Subcutaneous abdominal adipose tissue (tissue), 5 donors: ENCODE data around the gene DEUP1.

Experiments
- H3K27ac ChIP-seq: one replicate; pipeline ENCODE4 v1.7.0; 2013; ENCODE audit warnings: low read depth, mild to moderate bottlenecking, inconsistent platforms, low read length, moderate library complexity
- H3K27me3 ChIP-seq, 5 donors: one replicate each; pipeline ENCODE4 v1.7.0; 2013; ENCODE audit warnings: low read length in 5 of 5, inconsistent platforms in 1 of 5; ENCODE audit not compliant: control insufficient read depth in 5 of 5, insufficient read depth in 4 of 5
- H3K36me3 ChIP-seq, 5 donors: one replicate each; pipeline ENCODE4 v1.7.0; 2013; ENCODE audit warnings: low read length in 5 of 5; ENCODE audit not compliant: control insufficient read depth in 5 of 5, insufficient read depth in 5 of 5
- H3K4me1 ChIP-seq, 5 donors: one replicate each; pipeline ENCODE4 v1.7.0; 2013; ENCODE audit warnings: low read length in 5 of 5, mild to moderate bottlenecking in 3 of 5, moderate library complexity in 1 of 5; ENCODE audit not compliant: control insufficient read depth in 5 of 5, insufficient read depth in 5 of 5
- H3K4me3 ChIP-seq, 5 donors: one replicate each; pipeline ENCODE4 v1.7.0; 2013; ENCODE audit warnings: low read length in 5 of 5, low read depth in 1 of 5
- H3K9ac ChIP-seq, 5 donors: one replicate each; pipeline ENCODE4 v1.7.0; 2013; ENCODE audit warnings: low read length in 5 of 5, mild to moderate bottlenecking in 4 of 5, moderate library complexity in 3 of 5
- H3K9me3 ChIP-seq, 5 donors: one replicate each; pipeline ENCODE4 v1.7.0; 2013; ENCODE audit warnings: low read length in 5 of 5; ENCODE audit not compliant: control insufficient read depth in 5 of 5
- donor health status: healthy.
- donor health status: healthy.
- donor health status: healthy.
- donor health status: healthy.
- donor health status: healthy.

The DEUP1 gene

DNA sequence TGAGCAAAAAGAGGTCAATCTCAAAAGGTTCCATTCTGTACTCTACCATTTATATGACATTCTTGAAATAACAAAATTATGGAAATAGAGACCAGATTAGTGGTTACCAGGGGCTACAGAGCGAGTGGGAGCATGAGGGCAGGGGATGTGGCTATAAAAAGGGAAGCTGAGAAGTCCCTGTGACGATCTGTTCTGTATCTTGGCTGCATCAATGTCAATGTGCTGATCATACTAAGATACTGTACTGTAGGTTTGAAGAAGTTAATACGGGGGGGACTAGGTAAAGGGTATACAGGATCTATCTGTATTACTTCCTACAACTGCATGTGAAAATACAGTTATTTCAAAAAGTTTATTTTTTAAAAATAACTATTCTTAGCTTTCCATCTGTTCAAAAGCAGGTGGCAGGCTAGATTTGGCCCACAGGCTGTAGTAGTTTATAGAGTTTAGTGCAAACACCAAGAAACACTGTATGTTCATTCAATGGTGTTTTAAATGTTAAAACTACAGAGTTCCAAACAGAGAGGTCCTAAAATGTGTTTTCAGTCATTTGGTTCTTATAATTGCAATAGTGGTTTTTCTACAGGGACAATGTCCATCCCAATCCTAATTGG is 134.5 kb downstream of the DEUP1 start:
- H3K27ac ChIP-seq, result no peak overlapping the region
- H3K4me1 ChIP-seq, result no peaks in the 10 kb centered on the region
- H3K9ac ChIP-seq, result no peak overlapping the region
- H3K36me3 ChIP-seq, result no peaks in the 10 kb centered on the region
- no peaks in the 10 kb centered on the region for H3K27me3 ChIP-seq
- H3K9me3 ChIP-seq, result no peaks in the 10 kb centered on the region
- H3K4me3 ChIP-seq, result no peak overlapping the region

DNA sequence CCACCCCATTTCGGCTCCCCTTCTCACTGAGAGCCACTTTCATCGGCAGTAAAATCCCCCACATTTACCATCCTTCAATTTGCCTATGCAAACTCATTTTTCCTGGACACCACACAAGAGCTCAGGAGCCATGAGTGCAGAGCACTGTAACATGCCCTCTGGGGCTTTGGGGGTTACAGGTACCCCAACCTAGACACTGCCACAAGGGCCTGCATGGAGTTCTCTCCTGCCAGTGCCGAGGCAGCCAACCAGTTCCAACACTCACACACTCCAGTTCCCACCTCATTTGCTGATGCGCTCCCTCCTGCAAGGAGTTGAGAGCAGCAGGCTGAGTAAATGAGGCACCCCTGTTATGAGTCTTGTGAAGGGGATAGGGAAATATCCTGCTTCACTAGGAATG is 136.5 kb downstream of the DEUP1 start:
- Histone ChIP-seq H3K36me3 (no peaks in the 10 kb centered on the region), H3K4me3 (no peak overlapping the region), H3K27ac (no peak overlapping the region), H3K4me1 (no peaks in the 10 kb centered on the region), H3K9me3 (no peaks in the 10 kb centered on the region), H3K27me3 (no peaks in the 10 kb centered on the region), H3K9ac (no peak overlapping the region)

GRCh38 chr11:93468290-93468689 is 137.7 kb downstream of the DEUP1 start:
- Histone ChIP-seq H3K27me3 (no peaks in the 10 kb centered on the region), H3K36me3 (no peaks in the 10 kb centered on the region), H3K9ac (no peak overlapping the region), H3K27ac (no peak overlapping the region), H3K4me3 (no peak overlapping the region), H3K9me3 (no peaks in the 10 kb centered on the region), H3K4me1 (no peaks in the 10 kb centered on the region)

DNA sequence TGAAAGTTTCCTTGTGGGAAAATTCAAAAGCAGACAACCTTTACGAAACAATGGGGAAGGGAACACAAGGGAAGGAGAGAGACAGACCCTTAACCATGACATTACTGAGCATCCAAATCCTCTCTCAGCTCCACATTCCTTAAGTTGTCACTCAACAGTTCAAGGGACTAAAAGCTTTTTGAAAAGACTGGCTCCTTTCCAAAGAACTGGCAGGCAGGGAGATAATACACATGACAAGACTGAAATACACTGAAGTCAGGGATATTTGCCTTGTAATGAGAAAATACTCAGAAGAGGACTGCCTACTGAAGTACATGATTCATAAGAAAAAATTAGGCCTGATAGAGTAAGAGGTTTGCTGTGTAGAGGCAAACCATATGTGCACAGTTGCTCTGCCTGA is 143.6 kb downstream of the DEUP1 start:
- H3K9ac ChIP-seq, result no peak overlapping the region
- peaks cover 0 to 16% (median 6%) of the 10 kb centered on the region in 5 donors for H3K36me3 ChIP-seq
- H3K9me3 ChIP-seq, result peaks cover 0 to 4% (median 3%) of the 10 kb centered on the region in 5 donors
- no peaks in the 10 kb centered on the region for H3K27me3 ChIP-seq
- H3K4me1 ChIP-seq, result no peaks in the 10 kb centered on the region
- H3K27ac ChIP-seq, result no peak overlapping the region
- H3K4me3 ChIP-seq, result no peak overlapping the region

DNA sequence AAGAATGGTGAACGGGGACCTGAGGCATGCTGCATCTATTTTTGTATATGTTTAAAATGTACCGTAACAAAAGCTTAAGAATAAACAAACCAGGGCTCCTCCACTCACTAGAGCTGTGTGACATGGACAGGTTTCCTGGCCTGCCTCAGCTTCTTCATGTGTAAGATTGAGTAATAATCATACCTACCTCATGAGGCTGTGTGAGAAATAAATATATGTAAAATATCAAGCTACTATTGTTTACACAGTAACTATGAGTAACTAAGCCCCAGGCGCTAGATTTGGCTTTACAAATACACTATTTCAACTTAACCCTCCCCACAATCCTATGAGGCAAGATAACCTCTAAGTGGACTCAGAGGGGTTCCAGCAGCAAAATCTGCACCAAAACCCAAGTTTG is 146.3 kb downstream of the DEUP1 start:
- Histone ChIP-seq H3K4me3 (no peak overlapping the region), H3K36me3 (peaks cover 0 to 19% (median 6%) of the 10 kb centered on the region in 5 donors), H3K27ac (no peak overlapping the region), H3K9ac (no peak overlapping the region), H3K4me1 (no peaks in the 10 kb centered on the region), H3K27me3 (no peaks in the 10 kb centered on the region), H3K9me3 (peaks cover 0 to 4% (median 3%) of the 10 kb centered on the region in 5 donors)

GRCh38 chr11:93477684-93478234 is 147.2 kb downstream of the DEUP1 start:
- Histone ChIP-seq H3K9me3 (peaks cover 0 to 4% (median 3%) of the 10 kb centered on the region in 5 donors), H3K9ac (no peak overlapping the region), H3K27me3 (no peaks in the 10 kb centered on the region), H3K27ac (no peak overlapping the region), H3K36me3 (peaks cover 0 to 19% (median 6%) of the 10 kb centered on the region in 5 donors), H3K4me3 (no peak overlapping the region), H3K4me1 (no peaks in the 10 kb centered on the region)

GRCh38 chr11:93478841-93479240 is 148.3 kb downstream of the DEUP1 start:
- Histone ChIP-seq H3K4me3 (no peak overlapping the region), H3K9me3 (peaks cover 0 to 4% (median 3%) of the 10 kb centered on the region in 5 donors), H3K9ac (no peak overlapping the region), H3K27me3 (no peaks in the 10 kb centered on the region), H3K27ac (no peak overlapping the region), H3K36me3 (peaks cover 0 to 19% (median 6%) of the 10 kb centered on the region in 5 donors), H3K4me1 (no peaks in the 10 kb centered on the region)

DNA sequence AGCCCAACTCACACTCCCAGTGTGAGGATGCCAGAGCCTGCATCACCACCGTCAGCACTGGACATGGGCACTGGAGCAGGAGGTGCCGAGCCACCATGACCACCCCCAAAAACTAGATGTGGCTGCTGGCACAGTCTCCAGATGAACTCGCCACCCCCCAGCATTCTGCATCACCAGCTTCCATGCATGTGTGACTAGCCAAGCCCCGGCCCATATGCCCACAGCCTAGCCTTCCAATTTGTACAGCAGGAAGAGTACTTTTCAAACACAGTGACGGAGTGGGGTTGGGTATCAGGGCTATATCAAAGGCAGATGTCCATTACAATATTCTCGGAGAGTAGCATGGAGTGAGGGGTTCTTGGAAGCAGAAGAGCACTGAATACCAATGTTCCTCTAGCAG is 149.7 kb downstream of the DEUP1 start:
- peaks cover 0 to 19% (median 6%) of the 10 kb centered on the region in 5 donors for H3K36me3 ChIP-seq
- no peaks in the 10 kb centered on the region for H3K4me1 ChIP-seq
- H3K27me3 ChIP-seq, result no peaks in the 10 kb centered on the region
- no peak overlapping the region for H3K27ac ChIP-seq
- peaks cover 0 to 4% (median 0%) of the 10 kb centered on the region in 5 donors for H3K9me3 ChIP-seq
- no peak overlapping the region for H3K9ac ChIP-seq
- no peak overlapping the region for H3K4me3 ChIP-seq

GRCh38 chr11:93480756-93481155 is 150.2 kb downstream of the DEUP1 start:
- H3K36me3 ChIP-seq, result peaks cover 0 to 19% (median 6%) of the 10 kb centered on the region in 5 donors
- H3K27ac ChIP-seq, result no peak overlapping the region
- H3K4me1 ChIP-seq, result no peaks in the 10 kb centered on the region
- peaks cover 0 to 2% (median 0%) of the 10 kb centered on the region in 5 donors for H3K9me3 ChIP-seq
- no peaks in the 10 kb centered on the region for H3K27me3 ChIP-seq
- H3K9ac ChIP-seq, result no peak overlapping the region
- H3K4me3 ChIP-seq, result no peak overlapping the region

DNA sequence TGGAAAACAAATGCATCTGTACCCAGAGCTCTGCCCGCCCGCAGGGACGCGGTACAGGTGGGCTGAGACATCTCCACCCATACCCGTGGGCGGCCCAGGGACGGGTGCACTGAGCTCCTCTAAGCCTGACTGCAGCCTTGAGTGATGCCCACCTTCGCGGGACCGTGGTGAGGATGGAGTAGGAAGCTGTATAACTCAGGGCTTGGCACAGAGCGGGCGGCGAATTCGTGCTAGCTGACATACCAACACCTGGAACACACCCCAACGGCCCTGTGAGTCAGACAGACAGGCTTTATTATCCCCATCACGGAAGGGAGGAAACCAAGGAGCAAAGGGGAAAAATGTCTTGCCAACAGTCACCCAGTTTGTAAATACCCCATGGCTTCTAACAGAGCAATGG is 150.7 kb downstream of the DEUP1 start:
- peaks cover 0 to 19% (median 6%) of the 10 kb centered on the region in 5 donors for H3K36me3 ChIP-seq
- no peak overlapping the region for H3K4me3 ChIP-seq
- no peaks in the 10 kb centered on the region for H3K4me1 ChIP-seq
- H3K27me3 ChIP-seq, result no peaks in the 10 kb centered on the region
- H3K27ac ChIP-seq, result no peak overlapping the region
- H3K9me3 ChIP-seq, result no peaks in the 10 kb centered on the region
- H3K9ac ChIP-seq, result no peak overlapping the region
